H54 (cell line): Measurements from ENCODE around the gene P2RY10.
"Not testable (repeated sequence)": the region's sequence is repeated elsewhere in the genome, so short reads cannot be mapped to it uniquely, and the experiment has no call there.

Experiments used
- DNase-seq: peaks from one replicate; pipeline ENCODE4 v3.0.0; 2011; ENCODE audit warnings: low spot score, mixed read lengths; ENCODE audit not compliant: insufficient read length
- FAIRE-seq: peaks from 3 replicates; lab custom pipeline; 2011; peaks lifted over from hg19 to GRCh38; lab: Jason Lieb, UNC
- POLR2A ChIP-seq: IDR thresholded peaks from 2 replicates; pipeline ENCODE4 v1.6.1; 2011; ENCODE audit warnings: low read depth, mild to moderate bottlenecking, low read length

Gene P2RY10

DNA sequence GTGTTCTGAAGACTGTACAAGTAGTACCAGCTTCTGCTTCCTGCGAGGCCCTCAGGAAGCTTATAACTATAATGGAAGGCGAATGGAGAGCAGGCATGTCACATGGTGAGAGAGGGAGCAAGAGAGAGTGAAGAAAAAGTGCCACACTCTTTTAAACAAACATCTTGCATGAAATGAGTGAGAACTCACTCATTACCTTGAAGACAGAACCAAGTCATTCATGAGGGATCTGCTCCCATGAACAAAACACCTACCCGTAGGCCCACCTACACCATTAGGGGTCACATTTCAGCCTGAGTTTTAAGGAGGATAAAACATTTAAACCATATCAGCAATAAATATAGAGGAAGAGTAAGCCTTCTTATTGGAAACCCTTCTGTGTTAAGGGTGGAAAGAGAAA lies 19.4 kb downstream of the P2RY10 start:
- TF ChIP-seq POLR2A, result no peak
- FAIRE-seq, result no peak
- DNase-seq, result no peak

DNA sequence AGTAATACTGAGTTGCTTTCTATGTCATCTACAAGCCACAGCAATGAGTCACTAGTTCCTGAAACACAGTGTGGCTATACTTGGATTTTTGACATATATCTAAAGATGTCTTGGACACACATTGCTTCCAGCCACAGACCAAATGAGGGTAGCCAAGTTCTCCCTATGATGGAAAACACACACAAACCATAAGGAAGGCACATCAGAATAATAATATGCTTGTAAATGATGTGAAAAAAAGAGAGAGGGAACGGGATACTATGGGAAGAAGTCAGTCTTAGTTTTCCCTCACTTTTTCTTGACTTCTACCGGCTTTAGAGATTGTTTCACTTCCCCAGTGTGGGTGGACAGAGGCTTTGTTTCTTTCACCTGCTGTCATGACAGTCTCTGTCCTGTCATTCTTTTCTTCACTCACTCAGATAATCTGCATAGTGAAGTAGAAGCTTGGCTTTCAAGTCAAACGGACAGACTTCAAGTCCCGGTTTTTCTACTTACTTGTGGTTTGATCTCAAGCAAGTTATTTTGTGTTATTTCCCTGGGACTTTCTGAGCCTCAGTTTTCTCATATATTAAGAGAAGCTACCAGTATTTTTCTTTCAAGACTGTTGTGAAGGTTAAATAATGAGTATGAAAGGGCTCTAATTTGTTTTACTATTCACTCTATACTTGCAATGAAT lies 34.7 kb downstream of the P2RY10 start:
- FAIRE-seq (no peak), DNase-seq (no peak)
- no peak for TF ChIP-seq POLR2A

DNA sequence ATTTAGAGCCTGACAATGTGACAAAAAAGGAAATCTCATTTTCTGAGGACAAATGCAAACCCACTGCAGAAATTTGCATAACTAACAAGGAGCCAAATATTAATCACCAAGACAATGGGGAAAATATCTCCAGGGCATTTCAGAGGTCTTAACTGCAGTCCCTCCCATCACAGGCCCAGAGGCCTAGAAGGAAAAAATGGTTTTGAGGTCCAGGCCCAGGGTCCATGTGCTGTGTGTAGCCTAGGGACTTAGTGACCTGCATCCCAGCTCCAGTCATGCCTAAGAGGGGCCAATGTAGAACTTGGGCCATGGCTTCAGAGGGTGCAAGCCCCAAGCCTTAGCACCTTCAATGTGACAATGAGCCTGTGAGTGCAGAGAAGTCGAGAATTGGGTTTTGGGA lies 44.2 kb downstream of the P2RY10 start:
- FAIRE-seq, result no peak

DNA sequence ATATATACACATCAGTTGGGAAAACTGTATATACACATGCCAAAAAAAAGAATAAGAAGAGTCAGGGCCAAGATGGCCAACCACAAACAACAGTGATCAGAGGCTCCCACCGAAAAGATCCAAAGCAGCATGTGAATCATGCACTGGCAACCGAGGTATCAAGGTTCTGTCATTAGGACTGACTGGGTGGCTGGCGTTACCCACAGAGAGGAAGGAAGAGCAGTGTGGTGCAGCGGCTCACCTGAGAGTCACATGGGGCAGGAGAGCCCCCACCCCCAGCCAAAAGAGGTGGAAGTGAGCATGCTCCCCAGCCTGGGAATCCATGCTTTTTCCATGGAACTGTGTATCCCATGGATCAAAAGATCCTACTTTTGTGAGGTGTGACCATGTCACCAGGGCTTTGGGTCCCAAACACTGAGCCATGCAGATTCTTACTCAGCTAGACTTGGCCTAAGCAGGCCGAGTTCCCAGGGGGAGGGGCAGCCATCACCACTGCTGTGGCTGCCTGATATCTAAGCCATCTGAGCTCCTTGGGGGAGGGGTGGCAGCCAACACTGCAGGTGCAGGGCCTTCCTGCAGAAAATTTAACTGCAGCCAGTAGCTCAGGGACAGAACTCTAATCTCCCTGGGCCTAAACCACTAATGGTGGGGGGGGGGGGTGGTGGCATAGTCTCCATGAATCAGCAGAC lies 52.8 kb downstream of the P2RY10 start:
- DNase-seq, result no peak
- TF ChIP-seq POLR2A, result no peak
- FAIRE-seq, result no peak

More for the DNA sequence above, 44.2 kb downstream of the P2RY10 start:
- DNase-seq, result no peak
- TF ChIP-seq POLR2A, result no peak

DNA sequence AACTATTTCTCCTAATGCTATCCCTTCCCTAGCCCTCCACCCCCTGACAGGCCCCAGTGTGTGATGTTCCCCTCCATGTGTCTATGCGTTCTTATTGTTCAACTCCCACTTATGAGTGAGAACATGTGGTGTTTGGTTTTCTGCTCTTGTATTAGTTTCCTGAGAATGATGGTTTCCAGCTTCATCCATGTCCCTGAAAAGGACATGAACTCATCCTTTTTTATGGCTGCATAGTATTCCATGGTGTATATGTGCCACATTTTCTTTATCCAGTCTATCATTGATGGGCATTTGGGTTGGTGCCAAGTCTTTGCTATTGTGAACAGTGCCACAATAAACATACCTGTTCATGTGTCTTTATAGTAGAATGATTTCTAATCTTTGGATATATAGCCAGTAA lies 62.3 kb downstream of the P2RY10 start:
- DNase-seq, FAIRE-seq: not testable (repeated sequence)
